PC-3 (cell line): ENCODE measurements around the gene SHANK2. TPM values are rescaled to one million over a fixed set of nuclear protein-coding genes. Genes with fewer than 3 reads are reported as not detected.
"Not testable (repeated sequence)": the region's sequence is repeated elsewhere in the genome, so short reads cannot be mapped to it uniquely, and the experiment has no call there.

ENCODE experiments used
- ATAC-seq: fragments of 200-7000 bp; cut with Tn5 transposase; 2 replicates; pipeline ENCODE4 v1.9.1; 2020; ENCODE audit warnings: mild to moderate bottlenecking, moderate library complexity
- BruUV-seq: library from RNA; stranded (reverse); fragments of 400-500 nt; replicated peaks from 2 replicates; lab custom pipeline; 2021; lab: Mats Ljungman, UMichigan
- CTCF ChIA-PET: fragments of 300-600 bp; sonication (Branson Sonifier 250); formaldehyde crosslinking; loops from one replicate; lab custom pipeline; 2022; ENCODE audit warnings: antibody characterized with exemption; lab: Charles Lee
- POLR2A ChIA-PET: fragments of 300-600 bp; sonication (Branson Sonifier 250); formaldehyde crosslinking; loops from one replicate; lab custom pipeline; 2022; ENCODE audit warnings: antibody characterized with exemption; ENCODE audit not compliant: unreplicated experiment; lab: Charles Lee
- DNase-seq: peaks from one replicate; pipeline ENCODE4 v3.0.0-alpha.2; 2015
- H2AFZ ChIP-seq: fragments of 300-600 bp; sonication (generic); 2 replicates; pipeline ENCODE4 v1.6.0; 2016; ENCODE audit warnings: antibody characterized with exemption, low read length
- H3F3A ChIP-seq: fragments of 300-600 bp; sonication (generic); one replicate; pipeline ENCODE4 v1.6.0; 2017; ENCODE audit warnings: antibody characterized with exemption, low read length, control low read depth, mild to moderate bottlenecking; ENCODE audit not compliant: unreplicated experiment
- H3K27ac ChIP-seq: fragments of 300-600 bp; sonication (generic); 2 replicates; pipeline ENCODE4 v1.5.1; 2016; ENCODE audit warnings: mild to moderate bottlenecking, low read length
- H3K27me3 ChIP-seq: fragments of 300-600 bp; sonication (generic); 2 replicates; pipeline ENCODE4 v1.6.1; 2016; ENCODE audit warnings: low read length, mixed read lengths
- H3K36me3 ChIP-seq: fragments of 300-600 bp; sonication (generic); 2 replicates; pipeline ENCODE4 v1.6.1; 2016; ENCODE audit warnings: low read depth, mixed run types, low read length, mixed read lengths
- H3K4me1 ChIP-seq: fragments of 300-600 bp; sonication (generic); 2 replicates; pipeline ENCODE4 v1.5.1; 2016; ENCODE audit warnings: low read length; ENCODE audit not compliant: insufficient read depth
- H3K4me2 ChIP-seq: fragments of 300-600 bp; sonication (generic); 2 replicates; pipeline ENCODE4 v1.6.0; 2016; ENCODE audit warnings: low read length
- H3K4me3 ChIP-seq: fragments of 300-600 bp; sonication (generic); 2 replicates; pipeline ENCODE4 v1.5.1; 2016; ENCODE audit warnings: mild to moderate bottlenecking, low read length, mixed read lengths
- H3K79me2 ChIP-seq: fragments of 300-600 bp; sonication (generic); 2 replicates; pipeline ENCODE4 v1.6.1; 2017; ENCODE audit warnings: low read length, mixed read lengths
- H3K9ac ChIP-seq: fragments of 300-600 bp; sonication (generic); 2 replicates; pipeline ENCODE4 v1.6.0; 2016; ENCODE audit warnings: mild to moderate bottlenecking, low read length
- H3K9me2 ChIP-seq: fragments of 300-600 bp; sonication (generic); replicated peaks from 2 replicates; pipeline ENCODE4 v1.6.1; 2016; ENCODE audit warnings: mixed run types, low read length, mixed read lengths
- H3K9me3 ChIP-seq: fragments of 300-600 bp; sonication (generic); 2 replicates; pipeline ENCODE4 v1.6.1; 2016; ENCODE audit warnings: low read length, mixed read lengths
- H4K20me1 ChIP-seq: fragments of 300-600 bp; sonication (generic); 2 replicates; pipeline ENCODE4 v1.6.1; 2016; ENCODE audit warnings: low read length, mixed read lengths
- CTCF ChIP-seq: fragments of 300-600 bp; sonication (generic); conservative IDR thresholded peaks from 2 replicates; pipeline ENCODE4 v1.5.1; 2017; ENCODE audit warnings: antibody characterized with exemption, low read depth, mild to moderate bottlenecking, low read length
- EZH2 ChIP-seq: fragments of 300-600 bp; sonication (generic); IDR thresholded peaks from one replicate; pipeline ENCODE4 v1.6.1; 2017; ENCODE audit warnings: antibody characterized with exemption, mild to moderate bottlenecking, low read length; ENCODE audit not compliant: unreplicated experiment
- EZH2phosphoT487 ChIP-seq: fragments of 300-600 bp; sonication (generic); IDR thresholded peaks from 2 replicates; pipeline ENCODE4 v1.6.1; 2018; ENCODE audit warnings: mild to moderate bottlenecking, antibody characterized with exemption, low read length, borderline replicate concordance
- intact Hi-C: fragments of 100-400 bp; cut with micrococcal nuclease; formaldehyde crosslinking; loops from 2 replicates; pipeline ENCODE4 v1.9.0; 2023
- total RNA-seq: library from RNA; depleted of rRNA; stranded (reverse); fragments of >200 nt; gene quantifications from 2 replicates; pipeline ENCODE4 v1.2.3, GENCODE V29; 2014

The SHANK2 gene
- total RNA-seq, 1 experiment from 2014 or later = 45.0 TPM

GRCh38 chr11:71236836-71237475 is 15.4 kb downstream of the SHANK2 start:
- ChIA-PET POLR2A (no interaction called here), CTCF (no interaction called here)
- Histone ChIP-seq H3K4me1 (no peaks in the 10 kb centered on the region), H3K9ac (no peak overlapping the region), H3K4me2 (no peak overlapping the region), H4K20me1 (no peaks in the 10 kb centered on the region), H3K27ac (no peak overlapping the region), H3F3A (no peaks in the 10 kb centered on the region), H3K9me2 (no peaks in the 10 kb centered on the region), H3K36me3 (peaks cover 6% of the 10 kb centered on the region; the same call in 1 of the 2 replicates), H3K79me2 (peaks cover 27% of the 10 kb centered on the region; the same call in 1 of the 2 replicates), H3K4me3 (no peak overlapping the region), H2AFZ (no peak overlapping the region), H3K27me3 (no peaks in the 10 kb centered on the region), H3K9me3 (no peaks in the 10 kb centered on the region)
- ATAC-seq (no peak), DNase-seq (no peak)
- TF ChIP-seq EZH2 (no peak), CTCF (no peak), EZH2phosphoT487 (no peak)
- intact Hi-C loops = no loop called here
- no TSS peak for BruUV-seq

DNA sequence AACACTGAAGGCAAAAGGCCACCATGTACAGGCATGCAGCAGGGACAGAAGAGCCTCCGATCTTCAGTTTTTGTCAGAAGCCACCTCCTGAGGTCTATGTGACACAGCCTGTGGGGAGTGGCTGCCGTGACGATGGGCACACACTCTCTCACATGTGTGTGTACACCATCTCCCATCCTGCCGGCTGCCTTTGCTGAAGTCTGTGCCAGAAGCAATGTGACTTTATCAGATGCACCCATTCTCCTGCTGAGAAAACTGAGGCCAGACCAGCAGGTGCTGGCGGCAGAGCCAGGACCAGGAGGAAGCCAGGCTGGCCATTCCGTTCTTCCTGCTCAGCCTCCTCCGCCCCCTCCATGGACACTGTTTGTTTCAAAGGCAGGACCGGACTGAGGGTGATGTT is 16.7 kb downstream of the SHANK2 start:
- ATAC-seq = no peak
- no peak overlapping the region for H2AFZ ChIP-seq
- H3K79me2 ChIP-seq = peaks cover 24% of the 10 kb centered on the region; the same call in 1 of the 2 replicates
- TF ChIP-seq EZH2phosphoT487 = no peak
- no peak for TF ChIP-seq CTCF
- TF ChIP-seq EZH2 = no peak
- H3K9ac ChIP-seq = no peak overlapping the region
- no peaks in the 10 kb centered on the region for H3F3A ChIP-seq
- no peaks in the 10 kb centered on the region for H3K4me1 ChIP-seq
- H3K27me3 ChIP-seq = no peaks in the 10 kb centered on the region
- intact Hi-C loops = no loop called here
- H3K4me2 ChIP-seq = no peak overlapping the region
- peaks cover 6% of the 10 kb centered on the region; the same call in 1 of the 2 replicates for H3K36me3 ChIP-seq
- H3K27ac ChIP-seq = no peak overlapping the region
- no peaks in the 10 kb centered on the region for H4K20me1 ChIP-seq
- no peak for DNase-seq
- no TSS peak for BruUV-seq
- H3K9me2 ChIP-seq = no peaks in the 10 kb centered on the region
- no peak overlapping the region for H3K4me3 ChIP-seq
- POLR2A ChIA-PET = no interaction called here
- H3K9me3 ChIP-seq = no peaks in the 10 kb centered on the region
- CTCF ChIA-PET = no interaction called here

- H3K27me3 ChIP-seq, BruUV-seq, H3K9me2 ChIP-seq, H3K9ac ChIP-seq, H4K20me1 ChIP-seq, H3K4me2 ChIP-seq, H3K36me3 ChIP-seq, ATAC-seq, DNase-seq, H3K27ac ChIP-seq, H3K4me1 ChIP-seq, H2AFZ ChIP-seq, H3F3A ChIP-seq, intact Hi-C loops, H3K9me3 ChIP-seq, H3K4me3 ChIP-seq, POLR2A ChIA-PET: not testable (repeated sequence)
- peaks cover 24% of the 10 kb centered on the region; the same call in 1 of the 2 replicates for H3K79me2 ChIP-seq
- CTCF ChIA-PET = interaction anchor here (0.6 kb wide), 1 partner anchor 92 kb away, joined by 4 read pairs; no protein-coding TSS in a partner anchor
These were observed 18.2 kb downstream of the SHANK2 start for GRCh38 chr11:71233896-71234852.
